ENCODE measurements around the gene EVA1C.
"Not testable (repeated sequence)": the region's sequence is repeated elsewhere in the genome, so short reads cannot be mapped to it uniquely, and the experiment has no call there.

The EVA1C gene

GRCh38 chr21:32388306-32388705, 24.2 kb upstream of the EVA1C start:
- no peak for DNase-seq (ENCODE audit: extremely low spot score)
- CTCF ChIA-PET, result interaction anchor here (0.9 to 1.4 kb wide), 2 partner anchors 14 to 25 kb away, joined by 3 to 4 read pairs; no protein-coding TSS in a partner anchor
- TF ChIP-seq, protein P1, sequence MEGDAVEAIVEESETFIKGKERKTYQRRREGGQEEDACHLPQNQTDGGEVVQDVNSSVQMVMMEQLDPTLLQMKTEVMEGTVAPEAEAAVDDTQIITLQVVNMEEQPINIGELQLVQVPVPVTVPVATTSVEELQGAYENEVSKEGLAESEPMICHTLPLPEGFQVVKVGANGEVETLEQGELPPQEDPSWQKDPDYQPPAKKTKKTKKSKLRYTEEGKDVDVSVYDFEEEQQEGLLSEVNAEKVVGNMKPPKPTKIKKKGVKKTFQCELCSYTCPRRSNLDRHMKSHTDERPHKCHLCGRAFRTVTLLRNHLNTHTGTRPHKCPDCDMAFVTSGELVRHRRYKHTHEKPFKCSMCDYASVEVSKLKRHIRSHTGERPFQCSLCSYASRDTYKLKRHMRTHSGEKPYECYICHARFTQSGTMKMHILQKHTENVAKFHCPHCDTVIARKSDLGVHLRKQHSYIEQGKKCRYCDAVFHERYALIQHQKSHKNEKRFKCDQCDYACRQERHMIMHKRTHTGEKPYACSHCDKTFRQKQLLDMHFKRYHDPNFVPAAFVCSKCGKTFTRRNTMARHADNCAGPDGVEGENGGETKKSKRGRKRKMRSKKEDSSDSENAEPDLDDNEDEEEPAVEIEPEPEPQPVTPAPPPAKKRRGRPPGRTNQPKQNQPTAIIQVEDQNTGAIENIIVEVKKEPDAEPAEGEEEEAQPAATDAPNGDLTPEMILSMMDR (IDR thresholded peaks at IDR 0.05; ENCODE audit: control extremely low read depth, extremely low read depth, low read depth, missing control alignments), result no peak
- POLR2A ChIA-PET, result no interaction called here

- ChIA-PET POLR2A (no interaction called here), CTCF (interaction anchor here (0.8 to 1.4 kb wide), 3 partner anchors 13 to 211 kb away, joined by 3 to 4 read pairs (median 3); no protein-coding TSS in a partner anchor)
- no peak for DNase-seq (ENCODE audit: extremely low spot score)
- TF ChIP-seq, protein P1 (IDR thresholded peaks at IDR 0.05; ENCODE audit: control extremely low read depth, extremely low read depth, low read depth, missing control alignments), result no peak
These were observed 23.0 kb upstream of the EVA1C start for GRCh38 chr21:32389337-32390015.

DNA sequence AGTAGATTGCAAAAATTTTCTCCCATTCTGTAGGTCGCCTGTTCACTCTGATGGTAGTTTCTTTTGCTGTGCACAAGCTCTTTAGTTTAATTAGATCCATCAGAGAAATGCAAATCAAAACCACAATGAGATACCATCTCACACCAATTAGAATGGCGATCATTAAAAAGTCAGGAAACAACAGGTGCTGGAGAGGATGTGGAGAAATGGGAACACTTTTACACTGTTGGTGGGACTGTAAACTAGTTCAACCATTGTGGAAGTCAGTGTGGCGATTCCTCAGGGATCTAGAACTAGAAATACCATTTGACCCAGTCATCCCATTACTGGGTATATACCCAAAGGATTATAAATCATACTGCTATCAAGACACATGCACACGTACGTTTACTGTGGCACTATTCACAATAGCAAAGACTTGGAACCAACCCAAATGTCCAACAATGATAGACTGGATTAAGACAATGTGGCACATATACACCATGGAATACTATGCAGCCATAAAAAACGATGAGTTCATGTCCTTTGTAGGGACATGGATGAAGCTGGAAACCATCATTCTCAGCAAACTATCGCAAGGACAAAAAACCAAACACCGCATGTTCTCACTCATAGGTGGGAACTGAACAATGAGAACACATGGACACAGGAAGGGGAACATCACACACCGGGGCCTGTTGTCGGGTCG, 21.8 kb upstream of the EVA1C start:
- CTCF ChIA-PET, result interaction anchor here (5.8 kb wide), 1 partner anchor 13 kb away, joined by 27 read pairs; no protein-coding TSS in a partner anchor
- POLR2A ChIA-PET; DNase-seq (ENCODE audit: extremely low spot score): not testable (repeated sequence)

DNA sequence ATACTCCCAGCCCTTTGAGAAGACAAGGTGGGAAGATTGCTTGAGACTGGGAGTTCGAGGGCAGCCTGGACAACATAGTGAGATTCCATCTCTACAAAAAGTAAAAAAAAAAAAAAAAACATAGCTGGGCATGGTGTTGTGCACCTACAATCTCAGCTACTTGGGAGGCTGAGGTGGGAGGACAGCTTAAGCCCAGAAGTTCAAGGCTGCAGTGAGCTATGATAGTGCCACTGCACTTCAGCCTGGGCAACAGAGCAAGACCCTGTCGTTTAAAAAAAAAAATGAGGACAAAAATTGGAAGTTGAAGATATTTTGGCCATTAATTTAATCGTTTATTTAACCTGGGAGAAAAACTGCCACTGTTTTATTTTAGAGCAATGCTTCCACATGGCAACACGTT, 20.8 kb upstream of the EVA1C start:
- ChIA-PET POLR2A (no interaction called here), CTCF (interaction anchor here (1.0 to 5.8 kb wide), 2 partner anchors 11 to 209 kb away, joined by 4 to 27 read pairs; no protein-coding TSS in a partner anchor)
- no peak for DNase-seq (ENCODE audit: extremely low spot score)
- TF ChIP-seq, protein P1 (IDR thresholded peaks at IDR 0.05; ENCODE audit: control extremely low read depth, extremely low read depth, low read depth, missing control alignments), result no peak

DNA sequence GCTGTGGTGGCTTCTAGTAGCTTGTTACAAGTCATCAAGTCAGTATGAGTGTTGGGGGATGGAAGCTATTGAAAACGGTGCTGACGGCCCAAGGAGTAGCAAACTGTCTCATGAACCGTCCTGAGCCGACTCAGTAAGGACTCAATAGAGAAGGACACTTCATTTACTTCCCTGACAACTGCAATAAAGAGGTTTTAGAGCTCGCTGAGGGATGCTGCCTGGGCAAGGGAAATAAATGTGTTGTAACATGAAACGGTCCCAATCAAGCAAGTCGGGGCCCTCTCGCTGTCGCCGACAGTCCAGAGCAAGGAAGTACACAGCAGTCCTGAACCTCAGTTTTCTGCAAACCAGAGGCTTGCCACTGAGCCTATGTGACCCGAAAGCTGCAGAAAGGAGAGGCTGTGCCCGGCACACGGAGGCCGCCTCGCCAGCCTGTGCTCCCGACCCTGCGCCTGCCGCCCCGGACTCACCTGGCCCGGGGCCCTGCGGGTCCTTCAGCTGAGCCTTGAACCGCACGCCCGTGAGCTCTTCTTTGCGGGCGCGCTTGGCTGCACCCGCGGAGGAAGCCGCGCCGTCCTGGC, 20.1 kb upstream of the EVA1C start:
- no peak for DNase-seq (ENCODE audit: extremely low spot score)
- POLR2A ChIA-PET, result interaction anchor here (0.6 kb wide), 1 partner anchor 379 kb away, joined by 3 read pairs; the partner anchor contains the start of gene PAXBP1
- CTCF ChIA-PET, result interaction anchor here (1.0 to 5.8 kb wide), 2 partner anchors 11 to 209 kb away, joined by 4 to 27 read pairs; no protein-coding TSS in a partner anchor
- TF ChIP-seq, protein P1 (IDR thresholded peaks at IDR 0.05; ENCODE audit: control extremely low read depth, extremely low read depth, low read depth, missing control alignments), result no peak

DNA sequence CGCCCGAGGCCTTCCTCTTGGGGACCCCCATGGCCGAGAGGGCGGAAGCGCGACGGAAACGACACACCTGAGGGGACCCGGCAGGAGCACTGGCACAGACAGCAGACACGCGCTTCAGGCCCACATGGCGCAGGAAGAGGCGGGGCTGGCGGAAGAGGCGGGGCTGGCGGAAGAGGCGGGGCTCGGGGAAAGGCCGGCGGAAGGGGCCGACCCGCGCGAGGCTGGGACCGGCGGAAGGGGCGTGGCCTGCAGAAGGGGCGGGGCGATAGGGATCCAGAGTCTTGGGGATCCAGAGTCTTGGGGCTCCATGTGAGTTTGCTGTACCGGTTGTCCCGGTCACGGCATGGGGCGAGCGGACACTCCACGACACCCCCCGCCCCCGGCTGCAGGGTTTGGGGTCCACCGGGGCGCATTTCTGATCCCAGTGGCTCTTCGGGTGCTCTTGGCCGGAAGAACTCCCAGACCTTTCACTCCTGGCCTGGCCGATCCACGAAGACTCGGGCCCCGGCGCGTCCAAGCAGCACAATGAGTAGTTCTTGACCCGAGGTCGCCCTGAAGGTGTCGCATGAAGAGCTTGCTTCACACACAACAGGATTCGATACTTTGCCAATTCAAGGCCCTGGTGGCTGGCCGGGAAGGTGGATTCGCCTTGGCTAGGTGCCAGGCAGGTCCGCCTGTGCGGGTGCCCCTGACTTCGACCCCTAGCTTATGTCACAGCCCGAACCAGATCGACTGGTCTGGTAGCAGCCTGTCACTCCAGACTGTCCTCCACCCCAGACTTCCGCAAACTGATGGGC, 19.4 kb upstream of the EVA1C start, which contains the start of gene URB1:
TSS of gene URB1 (minus strand) at position 133 of the 797 bp plus-strand sequence. CDS start at position 31, 102 bp downstream.
- TF ChIP-seq, protein P1 (IDR thresholded peaks at IDR 0.05; ENCODE audit: control extremely low read depth, extremely low read depth, low read depth, missing control alignments), result no peak
- peak; percentile 99 for DNase-seq (ENCODE audit: extremely low spot score)
- POLR2A ChIA-PET, result interaction anchor here (0.6 kb wide), 1 partner anchor 378 kb away, joined by 3 read pairs; the partner anchor contains the start of gene PAXBP1
- CTCF ChIA-PET, result interaction anchor here (5.8 kb wide), 1 partner anchor 10 kb away, joined by 27 read pairs; no protein-coding TSS in a partner anchor

Data from GM10248 (cell line).